Stimulated activated naive CD8-positive, alpha-beta T cell treated with anti-CD3 and anti-CD28 coated beads, Interleukin-15, Interleukin-2, amounts not matched to agents 100 ng/mL and 50 ng/mL, for 24 hours (primary cell): Measurements from ENCODE around the gene CPEB1.
A peak's percentile ranks its signal among the peaks of the same experiment; 100 is the strongest.

Experiments
- H3K27ac Mint-ChIP-seq: one replicate; pipeline ENCODE4 v1.8.0; 2021; ENCODE audit warnings: mild to moderate bottlenecking, mixed read lengths
- H3K27me3 Mint-ChIP-seq: one replicate; pipeline ENCODE4 v1.8.0; 2021; ENCODE audit warnings: mixed read lengths
- H3K36me3 Mint-ChIP-seq: one replicate; pipeline ENCODE4 v1.8.0; 2021; ENCODE audit warnings: low read depth, mixed read lengths
- H3K4me1 Mint-ChIP-seq: one replicate; pipeline ENCODE4 v1.8.0; 2021; ENCODE audit warnings: low read depth, mixed read lengths
- H3K4me3 Mint-ChIP-seq: one replicate; pipeline ENCODE4 v1.8.0; 2021; ENCODE audit warnings: mild to moderate bottlenecking, mixed read lengths
- H3K9me3 Mint-ChIP-seq: one replicate; pipeline ENCODE4 v1.8.0; 2021; ENCODE audit warnings: mixed read lengths

Gene CPEB1

GRCh38 chr15:82647045-82647834 is at the start of gene CPEB1:
TSS of gene CPEB1 (minus strand) at chr15:82647363. CDS start at chr15:82628459, 18,904 bp downstream.
- Mint-ChIP-seq H3K36me3 (no peaks in the 10 kb centered on the region), H3K9me3 (no peaks in the 10 kb centered on the region), H3K27ac (no peak within 1 kb of the TSS), H3K27me3 (peaks cover 36% of the 10 kb centered on the region), H3K4me3 (peak within 1 kb of the TSS; percentile 54), H3K4me1 (peaks cover 8% of the 10 kb centered on the region)

- Mint-ChIP-seq H3K27me3 (peaks cover 6% of the 10 kb centered on the region), H3K36me3 (no peaks in the 10 kb centered on the region), H3K4me1 (no peaks in the 10 kb centered on the region), H3K4me3 (no peak overlapping the region), H3K9me3 (no peaks in the 10 kb centered on the region), H3K27ac (no peak overlapping the region)
Measured at GRCh38 chr15:82692171-82692570, 45.0 kb upstream of the CPEB1 start.

GRCh38 chr15:82689147-82689546 is 42.0 kb upstream of the CPEB1 start:
- H3K4me1 Mint-ChIP-seq = no peaks in the 10 kb centered on the region
- H3K4me3 Mint-ChIP-seq = no peak overlapping the region
- H3K36me3 Mint-ChIP-seq = no peaks in the 10 kb centered on the region
- H3K27ac Mint-ChIP-seq = no peak overlapping the region
- H3K27me3 Mint-ChIP-seq = peaks cover 10% of the 10 kb centered on the region
- no peaks in the 10 kb centered on the region for H3K9me3 Mint-ChIP-seq

GRCh38 chr15:82688691-82689090 is 41.5 kb upstream of the CPEB1 start:
- H3K27me3 Mint-ChIP-seq = peaks cover 10% of the 10 kb centered on the region
- no peak overlapping the region for H3K4me3 Mint-ChIP-seq
- H3K9me3 Mint-ChIP-seq = no peaks in the 10 kb centered on the region
- H3K4me1 Mint-ChIP-seq = no peaks in the 10 kb centered on the region
- H3K27ac Mint-ChIP-seq = no peak overlapping the region
- H3K36me3 Mint-ChIP-seq = no peaks in the 10 kb centered on the region

- H3K9me3 Mint-ChIP-seq = no peaks in the 10 kb centered on the region
- H3K4me1 Mint-ChIP-seq = peaks cover 9% of the 10 kb centered on the region
- H3K4me3 Mint-ChIP-seq = peak overlapping the region; percentile 86
- peaks cover 5% of the 10 kb centered on the region for H3K27me3 Mint-ChIP-seq
- no peaks in the 10 kb centered on the region for H3K36me3 Mint-ChIP-seq
- H3K27ac Mint-ChIP-seq = no peak overlapping the region
Measured at GRCh38 chr15:82681371-82681770, 34.2 kb upstream of the CPEB1 start.

GRCh38 chr15:82680200-82681102 is 33.3 kb upstream of the CPEB1 start:
- H3K4me1 Mint-ChIP-seq = peaks cover 9% of the 10 kb centered on the region
- H3K9me3 Mint-ChIP-seq = no peaks in the 10 kb centered on the region
- H3K36me3 Mint-ChIP-seq = no peaks in the 10 kb centered on the region
- H3K27ac Mint-ChIP-seq = peak overlapping the region; percentile 3
- H3K4me3 Mint-ChIP-seq = peak overlapping the region; percentile 86
- no peaks in the 10 kb centered on the region for H3K27me3 Mint-ChIP-seq

- Mint-ChIP-seq H3K9me3 (no peaks in the 10 kb centered on the region), H3K27ac (no peak overlapping the region), H3K36me3 (no peaks in the 10 kb centered on the region), H3K4me3 (peak overlapping the region; percentile 86), H3K27me3 (no peaks in the 10 kb centered on the region), H3K4me1 (peaks cover 9% of the 10 kb centered on the region)
Measured at GRCh38 chr15:82679626-82680199, 32.5 kb upstream of the CPEB1 start.

- Mint-ChIP-seq H3K4me3 (no peak overlapping the region), H3K9me3 (no peaks in the 10 kb centered on the region), H3K27me3 (no peaks in the 10 kb centered on the region)
Measured at GRCh38 chr15:82677720-82678323, 30.7 kb upstream of the CPEB1 start.

GRCh38 chr15:82674873-82675272 is 27.7 kb upstream of the CPEB1 start:
- Mint-ChIP-seq H3K4me1 (no peaks in the 10 kb centered on the region), H3K36me3 (no peaks in the 10 kb centered on the region), H3K9me3 (no peaks in the 10 kb centered on the region), H3K27me3 (no peaks in the 10 kb centered on the region), H3K27ac (no peak overlapping the region), H3K4me3 (no peak overlapping the region)

More at GRCh38 chr15:82677720-82678323, 30.7 kb upstream of the CPEB1 start:
- Mint-ChIP-seq H3K4me1 (peaks cover 9% of the 10 kb centered on the region), H3K27ac (no peak overlapping the region), H3K36me3 (no peaks in the 10 kb centered on the region)

- no peak overlapping the region for H3K4me3 Mint-ChIP-seq
- H3K9me3 Mint-ChIP-seq = no peaks in the 10 kb centered on the region
- no peak overlapping the region for H3K27ac Mint-ChIP-seq
- H3K4me1 Mint-ChIP-seq = no peaks in the 10 kb centered on the region
- no peaks in the 10 kb centered on the region for H3K27me3 Mint-ChIP-seq
- H3K36me3 Mint-ChIP-seq = no peaks in the 10 kb centered on the region
Measured at GRCh38 chr15:82670699-82671098, 23.5 kb upstream of the CPEB1 start.

- no peak overlapping the region for H3K4me3 Mint-ChIP-seq
- H3K9me3 Mint-ChIP-seq = no peaks in the 10 kb centered on the region
- H3K27ac Mint-ChIP-seq = no peak overlapping the region
- H3K36me3 Mint-ChIP-seq = no peaks in the 10 kb centered on the region
- no peaks in the 10 kb centered on the region for H3K27me3 Mint-ChIP-seq
- no peaks in the 10 kb centered on the region for H3K4me1 Mint-ChIP-seq
Measured at GRCh38 chr15:82666606-82667005, 19.4 kb upstream of the CPEB1 start.

GRCh38 chr15:82664021-82664420 is 16.9 kb upstream of the CPEB1 start:
- Mint-ChIP-seq H3K27me3 (no peaks in the 10 kb centered on the region), H3K4me3 (no peak overlapping the region), H3K27ac (no peak overlapping the region), H3K4me1 (no peaks in the 10 kb centered on the region), H3K9me3 (no peaks in the 10 kb centered on the region), H3K36me3 (no peaks in the 10 kb centered on the region)

GRCh38 chr15:82663186-82663600 is 16.0 kb upstream of the CPEB1 start:
- Mint-ChIP-seq H3K4me3 (no peak overlapping the region), H3K9me3 (no peaks in the 10 kb centered on the region), H3K27me3 (no peaks in the 10 kb centered on the region), H3K36me3 (no peaks in the 10 kb centered on the region), H3K27ac (no peak overlapping the region), H3K4me1 (no peaks in the 10 kb centered on the region)

- H3K4me1 Mint-ChIP-seq = no peaks in the 10 kb centered on the region
- H3K4me3 Mint-ChIP-seq = no peak overlapping the region
- no peaks in the 10 kb centered on the region for H3K9me3 Mint-ChIP-seq
- H3K27me3 Mint-ChIP-seq = no peaks in the 10 kb centered on the region
- H3K36me3 Mint-ChIP-seq = no peaks in the 10 kb centered on the region
- H3K27ac Mint-ChIP-seq = no peak overlapping the region
Measured at GRCh38 chr15:82662641-82663040, 15.5 kb upstream of the CPEB1 start.

- no peaks in the 10 kb centered on the region for H3K36me3 Mint-ChIP-seq
- no peaks in the 10 kb centered on the region for H3K9me3 Mint-ChIP-seq
- H3K27me3 Mint-ChIP-seq = no peaks in the 10 kb centered on the region
- H3K27ac Mint-ChIP-seq = no peak overlapping the region
- H3K4me1 Mint-ChIP-seq = no peaks in the 10 kb centered on the region
- H3K4me3 Mint-ChIP-seq = no peak overlapping the region
Measured at GRCh38 chr15:82660378-82660777, 13.2 kb upstream of the CPEB1 start.
